HFFc6 (cell line): ENCODE data around the gene MYO5A. TPM values are rescaled to one million over a fixed set of nuclear protein-coding genes. Genes with fewer than 3 reads are reported as not detected.

ENCODE experiments used
- DNase-seq: peaks from one replicate; pipeline ENCODE4 v3.0.0-alpha.2; 2018
- H3K27ac Mint-ChIP-seq: 2 replicates; pipeline ENCODE4 v1.8.0; 2020; ENCODE audit warnings: mild to moderate bottlenecking, mixed read lengths
- H3K27me3 Mint-ChIP-seq: 2 replicates; pipeline ENCODE4 v1.8.0; 2021; ENCODE audit warnings: mild to moderate bottlenecking, moderate library complexity, mixed read lengths; ENCODE audit not compliant: insufficient read depth
- H3K36me3 Mint-ChIP-seq: 2 replicates; pipeline ENCODE4 v1.8.0; 2021; ENCODE audit warnings: low read depth, mixed read lengths
- H3K4me1 Mint-ChIP-seq: 2 replicates; pipeline ENCODE4 v1.8.0; 2020; ENCODE audit warnings: low read depth, mixed read lengths
- H3K4me3 Mint-ChIP-seq: 2 replicates; pipeline ENCODE4 v1.8.0; 2020; ENCODE audit warnings: mild to moderate bottlenecking, moderate library complexity, mixed read lengths
- H3K9me3 Mint-ChIP-seq: 2 replicates; pipeline ENCODE4 v1.8.0; 2020; ENCODE audit warnings: mild to moderate bottlenecking, mixed read lengths
- total RNA-seq, 6 experiments: library from RNA; stranded (reverse); fragmentation: NEBNext Ultra II Directional; extraction: Animal tissue kit (Norgen Biotek cat#: 25700); gene quantifications; 2 replicates in 1 of 6; 3 replicates in 5 of 6; pipeline ENCODE4 v1.2.3, GENCODE V29; 2021
- TF ChIP-seq, protein P1 (sequence below): fragments of 200-600 bp; sonication (generic); IDR thresholded peaks from 2 replicates; pipeline ENCODE4 v1.5.0; 2021; ENCODE audit warnings: antibody characterized with exemption, mild to moderate bottlenecking

The MYO5A gene
- total RNA-seq, 6 experiments from 2014 or later, result 47.4 to 59.4 (median 54.0) TPM

DNA sequence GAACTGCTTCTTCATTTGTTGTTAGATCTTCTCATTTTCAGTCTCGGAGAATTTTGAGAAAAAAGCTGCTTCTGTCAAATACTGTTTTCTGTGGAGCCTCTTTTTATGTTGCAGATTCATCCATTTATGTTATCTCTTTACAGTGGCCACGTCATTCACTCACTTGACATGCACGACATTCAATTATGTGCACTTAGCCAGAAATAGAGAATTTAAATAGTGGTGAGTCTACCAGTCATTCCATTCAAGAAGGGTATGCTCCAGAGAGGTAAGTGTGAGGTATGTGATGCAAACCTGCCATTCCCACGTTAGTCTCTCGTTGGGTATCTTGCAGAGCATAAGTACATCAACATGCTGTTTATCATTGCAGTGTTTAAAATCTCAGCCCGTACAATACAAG, 30.3 kb upstream of the MYO5A start:
- DNase-seq, result no peak
- H3K4me3 Mint-ChIP-seq, result 0 out of 2 replicates have a peak overlapping the region, but pooled peaks have one; percentile 65
- H3K27me3 Mint-ChIP-seq, result no peaks in the 10 kb centered on the region; the same call in 1 of the 2 replicates
- TF ChIP-seq, protein P1, sequence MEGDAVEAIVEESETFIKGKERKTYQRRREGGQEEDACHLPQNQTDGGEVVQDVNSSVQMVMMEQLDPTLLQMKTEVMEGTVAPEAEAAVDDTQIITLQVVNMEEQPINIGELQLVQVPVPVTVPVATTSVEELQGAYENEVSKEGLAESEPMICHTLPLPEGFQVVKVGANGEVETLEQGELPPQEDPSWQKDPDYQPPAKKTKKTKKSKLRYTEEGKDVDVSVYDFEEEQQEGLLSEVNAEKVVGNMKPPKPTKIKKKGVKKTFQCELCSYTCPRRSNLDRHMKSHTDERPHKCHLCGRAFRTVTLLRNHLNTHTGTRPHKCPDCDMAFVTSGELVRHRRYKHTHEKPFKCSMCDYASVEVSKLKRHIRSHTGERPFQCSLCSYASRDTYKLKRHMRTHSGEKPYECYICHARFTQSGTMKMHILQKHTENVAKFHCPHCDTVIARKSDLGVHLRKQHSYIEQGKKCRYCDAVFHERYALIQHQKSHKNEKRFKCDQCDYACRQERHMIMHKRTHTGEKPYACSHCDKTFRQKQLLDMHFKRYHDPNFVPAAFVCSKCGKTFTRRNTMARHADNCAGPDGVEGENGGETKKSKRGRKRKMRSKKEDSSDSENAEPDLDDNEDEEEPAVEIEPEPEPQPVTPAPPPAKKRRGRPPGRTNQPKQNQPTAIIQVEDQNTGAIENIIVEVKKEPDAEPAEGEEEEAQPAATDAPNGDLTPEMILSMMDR, result no peak
- no peaks in the 10 kb centered on the region for H3K9me3 Mint-ChIP-seq
- peaks cover 74% of the 10 kb centered on the region for H3K4me1 Mint-ChIP-seq
- peaks cover 20% of the 10 kb centered on the region for H3K36me3 Mint-ChIP-seq
- peak overlapping the region; percentile 88 for H3K27ac Mint-ChIP-seq

DNA sequence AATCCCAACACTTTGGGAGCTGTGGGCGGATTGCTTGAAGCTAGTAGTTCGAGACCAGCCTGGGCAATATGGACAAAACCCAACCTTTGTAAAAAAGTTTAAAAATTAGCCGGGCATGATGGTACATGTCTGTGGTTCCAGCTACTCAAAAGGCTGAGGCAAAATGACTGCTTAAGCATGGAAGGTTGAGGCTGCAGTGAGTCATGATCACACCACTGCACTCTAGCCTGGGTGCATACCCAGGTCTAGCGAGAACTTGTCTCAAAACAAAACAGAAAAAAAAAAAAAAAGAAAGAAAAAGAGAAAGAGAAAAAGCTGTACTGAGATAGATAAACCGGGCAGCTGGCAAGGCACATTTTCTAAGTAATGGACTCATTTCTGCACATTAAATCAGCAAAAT, 29.5 kb upstream of the MYO5A start:
- Mint-ChIP-seq H3K36me3 (peaks cover 21% of the 10 kb centered on the region), H3K4me3 (peak overlapping the region; percentile 65), H3K4me1 (peaks cover 68% of the 10 kb centered on the region), H3K27ac (peak overlapping the region; percentile 88), H3K27me3 (no peaks in the 10 kb centered on the region; the same call in 1 of the 2 replicates), H3K9me3 (no peaks in the 10 kb centered on the region)
- DNase-seq, result peak; percentile 50
- TF ChIP-seq, protein P1, result no peak

DNA sequence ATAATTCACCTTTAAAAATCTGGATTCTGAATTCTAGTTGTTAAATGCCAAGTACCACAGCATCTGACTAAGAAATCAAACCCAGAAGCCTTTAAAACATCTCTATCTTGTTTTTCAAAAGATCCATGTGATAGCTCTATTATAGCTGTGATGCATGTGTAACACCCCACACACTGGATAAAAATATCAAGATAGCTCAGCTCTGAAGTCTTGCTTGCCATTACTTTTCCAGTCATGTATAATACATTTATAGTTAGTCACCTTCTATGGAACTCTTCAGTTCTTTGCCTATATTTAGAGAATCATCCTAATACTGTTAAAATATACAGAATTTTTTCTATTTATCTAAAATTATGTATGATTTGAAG, 28.6 kb upstream of the MYO5A start:
- Mint-ChIP-seq H3K27me3 (no peaks in the 10 kb centered on the region), H3K36me3 (peaks cover 16% of the 10 kb centered on the region), H3K4me3 (no peak overlapping the region), H3K9me3 (no peaks in the 10 kb centered on the region), H3K27ac (peak overlapping the region; percentile 75), H3K4me1 (peaks cover 60% of the 10 kb centered on the region)
- TF ChIP-seq, protein P1, result no peak
- DNase-seq, result peak; percentile 15

DNA sequence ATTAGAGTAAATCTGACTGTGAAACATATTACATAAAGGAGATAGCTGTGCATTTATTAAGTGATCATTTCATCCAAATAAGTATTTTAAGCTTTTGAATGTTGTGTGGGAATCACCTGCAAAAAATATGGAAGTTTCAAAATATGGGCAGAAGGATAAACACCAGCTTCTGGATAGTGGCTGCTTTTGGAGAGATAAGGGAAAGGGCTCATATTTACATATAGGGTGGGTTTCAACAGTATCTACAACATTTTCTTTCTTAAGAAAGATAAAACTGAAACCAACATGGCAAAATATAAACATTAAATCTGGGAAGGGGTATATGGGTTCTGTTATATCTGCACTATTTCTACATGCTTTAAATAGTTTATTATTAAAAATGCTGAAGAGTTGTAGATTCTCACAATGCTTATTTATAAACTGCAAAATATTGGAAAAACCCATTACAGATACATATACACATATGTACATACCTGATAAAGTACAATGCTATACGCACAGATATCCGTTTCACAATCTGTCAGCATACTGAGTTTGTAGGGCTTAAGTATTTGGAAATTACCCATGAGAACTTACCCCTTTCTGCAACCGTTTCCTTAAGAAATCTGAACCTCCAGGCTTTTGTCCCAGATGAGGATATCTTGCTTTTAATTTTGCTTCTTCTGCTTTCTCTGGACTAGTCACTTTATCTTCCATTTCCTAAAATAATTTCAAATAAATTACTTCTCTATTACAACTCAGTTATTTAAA, 28.0 kb upstream of the MYO5A start:
- Mint-ChIP-seq H3K27ac (peak overlapping the region; percentile 75), H3K4me1 (peaks cover 55% of the 10 kb centered on the region), H3K4me3 (no peak overlapping the region), H3K27me3 (no peaks in the 10 kb centered on the region), H3K36me3 (peaks cover 18% of the 10 kb centered on the region), H3K9me3 (no peaks in the 10 kb centered on the region)
- no peak for DNase-seq
- TF ChIP-seq, protein P1, result no peak

DNA sequence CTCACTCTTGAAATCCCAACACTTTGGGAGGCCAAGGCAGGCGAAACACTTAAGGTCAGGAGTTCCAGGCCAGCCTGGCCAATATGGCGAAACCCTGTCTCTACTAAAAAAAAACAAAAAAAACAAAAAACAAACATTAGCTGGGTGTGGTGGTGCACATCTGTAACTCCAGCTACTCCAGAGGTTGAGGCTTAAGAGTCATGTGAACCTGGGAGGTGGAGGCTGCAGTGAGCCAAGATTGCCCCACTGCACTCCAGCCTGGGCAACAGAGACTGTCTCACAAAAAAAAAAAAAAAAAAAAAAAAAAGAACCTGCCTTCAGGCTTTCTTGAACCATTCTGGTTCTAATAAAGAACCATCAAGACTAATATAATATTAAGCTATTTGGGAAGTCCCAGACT, 23.6 kb upstream of the MYO5A start:
- TF ChIP-seq, protein P1, result no peak
- peaks cover 14% of the 10 kb centered on the region for H3K4me1 Mint-ChIP-seq
- peaks cover 31% of the 10 kb centered on the region for H3K36me3 Mint-ChIP-seq

More for the DNA sequence above, 23.6 kb upstream of the MYO5A start:
- no peak for DNase-seq
- Mint-ChIP-seq H3K27ac (no peak overlapping the region), H3K27me3 (peaks cover 2% of the 10 kb centered on the region; the same call in 1 of the 2 replicates), H3K9me3 (no peaks in the 10 kb centered on the region), H3K4me3 (no peak overlapping the region)
